Measurements from ENCODE around the gene FIZ1.

Gene FIZ1

DNA sequence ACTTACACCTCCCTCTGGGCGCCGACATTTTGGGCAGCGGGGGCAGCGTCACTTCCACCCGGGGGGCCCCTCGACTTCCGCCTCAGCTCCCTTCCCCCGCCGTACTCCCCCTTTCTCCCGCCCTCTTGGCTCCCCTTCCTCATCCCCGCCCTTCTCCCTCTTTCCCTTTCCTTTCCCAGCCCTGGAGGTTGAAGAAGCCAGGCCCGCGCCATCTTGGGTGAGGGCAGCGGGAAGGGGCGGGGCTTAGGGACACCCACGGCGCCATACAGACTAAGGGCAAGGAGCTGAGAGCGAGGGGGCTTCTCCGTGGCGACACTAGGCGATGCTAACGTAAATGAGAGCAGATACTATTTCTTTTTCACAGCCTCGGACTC is at the start of gene FIZ1:
Gene FIZ1, minus strand, starts transcription at position 50 of the 374 bp plus-strand sequence. CDS start 1,652 bp downstream, outside the sequence.
- peak; percentile 97 for DNase-seq

GRCh38 chr19:55648585-55649267 is 49.4 kb upstream of the FIZ1 start:
- no peak for DNase-seq

DNA sequence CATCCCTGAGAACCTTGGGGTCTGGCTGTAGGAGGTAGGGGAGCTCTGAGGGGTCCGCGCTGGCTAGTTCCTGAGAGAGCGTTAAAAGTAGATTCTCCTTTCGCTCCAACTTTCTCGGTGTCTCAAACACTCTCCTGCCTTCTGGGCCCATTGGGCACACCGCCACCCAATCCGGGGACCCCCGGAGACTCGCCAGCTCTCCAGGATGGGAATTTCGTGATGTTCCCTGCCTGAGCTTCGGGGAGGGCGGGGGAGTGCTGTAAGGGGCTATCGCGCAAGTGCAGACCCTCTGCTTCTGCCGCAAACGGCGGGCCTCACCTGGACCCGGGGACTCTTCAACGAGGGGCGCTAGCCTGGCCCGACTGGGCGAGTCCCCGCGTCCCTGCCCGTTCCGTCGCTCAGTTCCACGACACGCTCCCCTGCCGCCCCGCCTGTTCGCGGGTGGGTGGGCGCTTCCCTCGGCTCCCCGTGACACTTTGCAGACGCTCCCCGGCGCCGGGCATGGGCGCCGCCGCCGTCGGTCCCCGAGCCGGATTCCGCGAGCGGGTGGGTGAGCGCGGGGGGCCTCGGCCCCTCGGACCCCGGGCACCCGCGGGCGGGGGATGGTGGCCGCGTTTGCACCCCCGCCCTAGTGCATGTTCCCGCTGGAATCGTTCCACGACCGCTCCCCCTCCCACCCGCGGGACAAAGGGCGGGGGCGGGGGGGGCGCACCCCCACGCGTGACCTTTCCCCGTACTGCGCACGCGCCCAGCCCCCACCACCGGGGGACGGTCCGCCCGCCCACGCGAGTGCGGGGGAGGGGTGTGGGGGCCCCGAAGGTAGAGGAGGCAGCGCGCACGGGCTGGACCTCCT is 48.6 kb upstream of the FIZ1 start, which contains the start of gene CCDC106:
Gene CCDC106, plus strand, starts transcription at position 481 of the 853 bp plus-strand sequence. CDS start 835 bp downstream, outside the sequence.
- peak; percentile 68 to 75 for DNase-seq

DNA sequence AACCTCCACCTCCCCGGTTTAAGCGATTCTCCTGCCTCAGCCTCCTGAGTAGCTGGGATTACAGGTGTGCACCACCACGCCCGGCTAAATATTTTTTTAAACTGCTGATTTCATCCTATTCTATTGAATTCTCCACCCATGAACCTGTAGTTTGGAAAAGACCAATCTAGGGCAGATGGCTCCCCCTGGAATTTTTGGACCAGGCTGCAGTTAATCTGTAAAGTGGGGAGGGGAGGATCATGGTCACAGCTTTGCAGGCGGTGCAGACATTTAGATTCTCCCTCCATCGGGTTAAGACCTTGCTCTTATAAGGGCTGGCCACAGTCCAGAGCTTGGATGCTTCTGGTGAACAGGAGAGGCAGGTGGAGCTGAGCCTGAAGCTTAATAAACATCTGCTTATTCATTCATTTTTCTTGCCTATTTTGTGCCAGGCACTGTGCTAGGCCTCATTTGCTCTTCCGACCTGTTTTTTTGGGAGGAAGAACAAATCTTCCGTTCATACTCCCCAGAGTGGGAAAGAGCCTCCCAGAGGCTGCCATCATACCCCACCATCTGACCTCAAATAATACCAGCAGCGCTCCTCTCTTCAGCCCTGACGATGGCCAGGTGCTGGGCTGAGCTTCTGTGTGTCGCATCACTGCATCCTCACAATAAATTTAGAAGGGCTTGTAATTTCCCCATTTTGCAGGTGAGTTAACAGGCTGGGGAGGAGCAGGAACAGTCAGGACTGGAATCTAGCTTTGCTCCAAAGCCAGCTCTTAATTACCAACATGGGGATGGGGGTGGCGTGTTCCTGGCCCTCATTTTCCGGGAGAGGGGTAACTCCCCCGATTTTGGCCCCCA is 47.8 kb upstream of the FIZ1 start:
- DNase-seq = no peak

GRCh38 chr19:55645512-55645881 is 46.2 kb upstream of the FIZ1 start:
- DNase-seq = no peak

GRCh38 chr19:55644842-55645511 is 45.7 kb upstream of the FIZ1 start:
- no peak for DNase-seq

DNA sequence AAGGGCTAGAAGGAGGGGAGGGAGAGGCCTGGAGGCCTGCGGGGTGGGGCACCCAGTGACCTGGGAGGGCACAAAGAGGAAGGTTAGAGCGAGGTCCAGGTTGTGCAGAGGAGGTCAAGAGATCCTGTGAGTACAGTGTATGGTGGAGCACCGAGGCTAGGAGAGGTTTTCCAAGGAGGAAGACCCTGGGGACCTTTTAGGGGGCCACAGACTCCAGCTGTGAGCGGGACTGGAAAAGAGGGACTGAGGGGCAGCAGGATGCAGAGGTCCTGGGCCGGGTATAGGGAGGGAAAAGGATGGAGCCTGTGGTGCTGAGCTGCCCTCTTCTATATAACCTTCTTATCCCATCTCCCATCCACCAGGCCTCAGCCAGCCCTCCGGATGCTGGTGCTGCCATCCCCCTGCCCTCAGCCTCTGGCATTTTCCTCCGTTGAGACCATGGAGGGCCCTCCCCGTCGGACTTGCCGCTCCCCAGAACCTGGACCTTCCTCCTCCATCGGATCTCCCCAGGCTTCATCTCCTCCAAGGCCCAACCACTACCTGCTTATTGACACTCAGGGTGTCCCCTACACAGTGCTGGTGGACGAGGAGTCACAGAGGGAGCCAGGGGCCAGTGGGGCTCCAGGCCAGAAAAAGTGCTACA is 45.0 kb upstream of the FIZ1 start:
- no peak for DNase-seq

GRCh38 chr19:55643887-55644176 is 44.5 kb upstream of the FIZ1 start:
- DNase-seq = no peak

- DNase-seq = peak; percentile 83 to 86
Measured at GRCh38 chr19:55643003-55643886, 43.9 kb upstream of the FIZ1 start, which contains the start of gene ZNF581. Gene ZNF581 (plus strand): TSS chr19:55643649. CDS start chr19:55644572, 923 bp downstream.

- no peak for DNase-seq
Measured at GRCh38 chr19:55642153-55643002, 43.1 kb upstream of the FIZ1 start.

DNA sequence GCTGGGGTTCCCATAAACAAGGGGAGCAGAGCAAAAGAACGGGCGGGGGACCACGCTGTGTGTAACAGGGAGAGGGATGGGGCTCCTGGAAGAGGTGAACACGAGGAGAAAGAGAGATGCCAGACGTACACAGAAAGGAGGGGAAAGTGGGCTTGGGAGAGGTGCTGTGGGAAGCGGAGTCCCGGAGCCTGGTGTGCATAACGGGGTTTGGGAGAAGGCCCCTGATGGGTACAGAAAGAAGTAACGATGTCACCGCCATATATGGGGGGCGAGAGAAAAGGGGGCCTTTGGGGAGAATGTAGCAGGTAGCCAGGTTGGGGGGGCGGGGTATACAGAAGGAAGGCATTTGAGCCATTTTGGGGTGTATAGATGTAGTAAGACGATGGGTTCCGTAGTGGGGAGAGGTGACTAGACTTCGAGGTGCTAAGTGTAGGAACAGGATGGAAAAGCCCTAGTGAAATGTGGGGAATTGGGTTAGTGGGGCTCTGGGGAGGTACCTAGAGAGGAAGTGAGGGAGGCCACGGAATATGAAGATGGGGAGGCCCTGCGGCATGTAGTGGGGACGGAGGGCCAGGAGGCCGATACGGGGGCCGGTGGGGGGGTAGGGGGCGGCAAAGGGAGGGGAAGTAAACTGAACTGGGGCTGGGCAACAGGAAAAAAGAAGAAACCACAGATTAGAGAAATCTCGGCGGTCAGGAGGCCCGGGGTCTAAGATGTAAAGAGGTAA is 42.3 kb upstream of the FIZ1 start:
- peak; percentile 40 to 54 for DNase-seq

DNA sequence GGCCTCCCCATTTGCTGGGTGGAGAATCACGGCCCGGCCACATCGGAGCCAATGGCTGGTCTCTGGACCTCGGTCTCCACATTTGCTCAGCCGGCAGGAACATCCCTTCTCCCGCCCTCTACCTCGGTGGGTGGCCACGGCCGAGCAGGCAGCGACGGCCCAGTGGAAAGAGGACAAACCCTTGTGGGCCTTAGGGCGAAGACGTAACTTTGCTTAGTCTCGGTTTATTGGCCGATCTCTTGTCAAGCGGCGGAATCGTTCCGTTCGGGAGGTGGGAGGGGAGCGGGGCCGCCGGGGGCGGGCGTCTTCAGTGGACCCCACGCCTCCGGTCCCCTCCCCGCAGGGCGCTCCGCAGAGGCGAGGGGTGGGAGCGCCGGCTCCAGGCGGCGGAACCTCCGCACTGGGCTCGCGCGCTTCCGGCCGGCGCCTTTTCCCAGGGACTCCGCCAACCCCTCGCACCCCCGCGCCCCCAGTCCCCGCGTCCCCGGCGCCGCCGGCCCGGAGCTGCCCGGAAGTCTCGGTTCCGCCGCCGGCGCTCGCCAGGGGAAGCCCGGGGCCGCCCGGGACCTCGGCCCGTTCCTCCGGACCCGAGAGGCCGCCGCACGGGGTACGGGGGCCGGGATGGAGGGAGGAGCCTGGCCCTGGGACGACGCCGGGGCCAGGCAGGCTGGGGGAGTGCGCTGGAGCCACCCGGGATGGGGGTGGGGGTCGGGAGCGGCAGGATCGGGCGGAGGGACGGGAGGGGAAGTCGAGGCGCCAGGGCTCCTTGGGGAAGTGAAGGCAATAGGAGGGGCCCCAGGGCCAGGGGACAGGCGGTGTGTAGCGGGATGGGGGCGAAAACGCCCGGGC is 41.5 kb upstream of the FIZ1 start, which contains the start of gene ZNF580:
Gene ZNF580, plus strand, starts transcription at position 426 of the 849 bp plus-strand sequence. CDS start 1,507 bp downstream, outside the sequence.
- DNase-seq = peak; percentile 54 to 55

GRCh38 chr19:55640043-55640576 is 40.8 kb upstream of the FIZ1 start:
- DNase-seq = no peak

GRCh38 chr19:55638864-55639359 is 39.6 kb upstream of the FIZ1 start:
- DNase-seq = peak; percentile 78 to 84

- DNase-seq = no peak
Measured at GRCh38 chr19:55637534-55637933, 38.2 kb upstream of the FIZ1 start.

DNA sequence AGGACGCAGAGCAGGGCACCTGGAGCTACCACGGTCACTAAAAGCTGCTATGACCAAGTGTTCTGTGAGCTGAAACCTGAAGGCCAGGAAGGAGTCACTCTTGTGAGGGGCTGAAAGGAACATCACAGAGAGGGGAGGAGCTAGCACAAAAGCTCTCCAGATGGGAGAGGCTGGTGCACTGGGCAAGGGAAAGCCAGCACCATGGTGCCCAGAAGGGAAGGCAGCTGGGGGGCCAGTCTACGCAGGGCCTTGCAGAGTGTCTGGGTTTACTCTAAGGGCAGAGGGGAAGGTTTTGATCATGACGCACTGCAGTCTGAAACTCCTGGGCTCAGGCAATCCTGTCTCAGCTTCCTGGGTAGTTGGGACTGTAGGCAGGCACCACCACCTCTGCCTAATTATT is 37.4 kb upstream of the FIZ1 start:
- no peak for DNase-seq

- DNase-seq = no peak
Measured at GRCh38 chr19:55635856-55636440, 36.6 kb upstream of the FIZ1 start.
